HG03520 (cell line): ENCODE data around the gene CCL15.
"Not testable (repeated sequence)": the region's sequence is repeated elsewhere in the genome, so short reads cannot be mapped to it uniquely, and the experiment has no call there.

ENCODE experiments used
- ATAC-seq: cut with Tn5 transposase; IDR thresholded peaks from one replicate; pipeline ENCODE4 v1.9.1; 2021; ENCODE audit warnings: mild to moderate bottlenecking, moderate library complexity; ENCODE audit not compliant: unreplicated experiment

Gene CCL15, protein sequence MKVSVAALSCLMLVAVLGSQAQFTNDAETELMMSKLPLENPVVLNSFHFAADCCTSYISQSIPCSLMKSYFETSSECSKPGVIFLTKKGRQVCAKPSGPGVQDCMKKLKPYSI

DNA sequence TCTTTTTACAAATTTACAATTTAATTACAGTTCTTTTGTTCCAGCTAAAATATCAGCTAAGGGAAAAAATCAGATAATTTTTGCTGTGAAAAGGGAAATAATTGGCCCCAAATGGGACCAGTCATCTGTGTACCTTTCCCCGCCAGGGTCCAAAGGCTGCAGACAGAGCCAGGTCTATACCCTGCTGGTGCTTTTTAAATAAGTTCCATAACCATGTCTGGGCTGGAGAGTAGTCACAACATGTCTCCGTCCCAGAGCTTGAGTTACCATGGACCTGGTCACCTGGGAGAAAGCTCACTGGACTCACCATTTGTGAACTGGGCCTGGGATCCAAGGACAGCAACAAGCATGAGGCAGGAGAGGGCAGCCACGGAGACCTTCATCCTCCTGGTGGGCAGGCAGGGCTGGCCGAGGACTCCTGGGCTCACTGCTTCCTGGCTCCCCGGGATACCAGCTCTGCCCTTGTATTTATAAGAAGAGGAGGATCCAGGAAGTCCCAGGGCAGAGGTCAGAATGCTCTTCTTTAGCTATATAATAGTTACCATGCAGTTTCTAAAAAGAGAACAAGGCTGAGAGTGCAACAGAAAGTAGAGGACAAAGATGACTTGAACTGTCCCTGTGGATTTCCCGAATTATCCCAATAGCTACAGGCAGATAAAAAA is at the start of gene CCL15:
CCL15 (minus strand) TSS at position 444 of the 662 bp plus-strand sequence; CDS start at position 383, 61 bp downstream.
- no peak for ATAC-seq

- no peak for ATAC-seq
Observed at GRCh38 chr17:36049643-36050042, 48.3 kb upstream of the CCL15 start.

DNA sequence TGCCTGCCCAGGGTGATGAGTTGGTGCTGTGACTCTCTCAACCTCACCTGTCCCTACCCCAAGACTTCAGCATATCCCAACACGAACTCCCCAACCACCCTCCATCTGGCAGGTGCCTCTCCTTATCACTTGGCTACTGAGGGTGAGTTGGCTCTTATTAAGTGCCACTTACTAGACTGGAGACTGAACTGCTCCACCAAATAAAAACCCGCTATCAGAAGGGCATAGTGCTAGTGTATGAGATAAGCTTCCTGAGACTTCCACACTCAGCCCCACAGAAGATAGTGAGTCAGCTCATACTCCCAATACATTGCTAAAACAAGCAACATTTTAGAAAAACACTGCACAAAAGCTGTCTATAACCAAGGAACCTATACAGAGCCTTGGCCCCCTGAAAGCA is 46.7 kb upstream of the CCL15 start:
- no peak for ATAC-seq

DNA sequence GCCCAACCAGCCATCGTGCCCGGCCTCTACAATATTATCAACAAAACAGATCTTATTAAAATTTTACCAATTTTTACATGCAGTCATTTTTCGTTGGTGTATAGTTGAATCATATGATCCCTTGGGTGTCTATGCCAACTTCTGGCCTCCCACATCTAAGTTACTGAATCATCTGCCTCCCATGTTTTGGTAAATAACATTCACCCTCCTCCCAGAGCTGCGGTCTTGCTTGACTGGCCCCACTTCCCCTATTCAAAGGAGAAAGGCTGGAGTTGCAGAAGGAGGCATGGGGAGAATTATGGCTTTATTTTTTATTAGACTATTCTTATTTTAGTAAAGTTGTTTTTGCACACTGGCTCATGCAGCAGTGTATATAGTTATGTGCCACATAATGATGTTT is 34.9 kb upstream of the CCL15 start:
- no peak for ATAC-seq

GRCh38 chr17:36034127-36034526 is 32.8 kb upstream of the CCL15 start:
- ATAC-seq = no peak

DNA sequence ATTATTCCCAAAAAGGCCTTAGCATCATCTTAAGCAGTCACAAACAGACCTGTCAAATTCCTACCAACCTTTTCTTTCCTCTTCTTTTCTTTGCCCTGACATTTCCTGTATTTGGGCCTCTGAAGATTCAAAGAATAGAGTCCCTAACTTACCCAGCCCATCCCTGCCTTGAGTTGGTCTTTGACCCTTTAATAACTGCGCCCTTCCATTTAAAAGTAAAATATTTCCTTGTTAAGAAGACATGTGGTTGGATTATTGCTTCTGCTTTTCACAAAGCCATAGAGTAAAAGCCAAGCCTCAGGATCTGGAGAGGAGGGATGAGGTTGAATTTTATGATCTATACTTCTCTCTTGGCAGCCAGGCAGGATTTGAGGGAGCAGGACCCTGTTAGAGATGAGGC is 29.6 kb upstream of the CCL15 start:
- ATAC-seq = no peak

- ATAC-seq = no peak
Observed at GRCh38 chr17:36027761-36028160, 26.4 kb upstream of the CCL15 start.

- no peak for ATAC-seq
Observed at GRCh38 chr17:36024106-36024869, 22.9 kb upstream of the CCL15 start.

DNA sequence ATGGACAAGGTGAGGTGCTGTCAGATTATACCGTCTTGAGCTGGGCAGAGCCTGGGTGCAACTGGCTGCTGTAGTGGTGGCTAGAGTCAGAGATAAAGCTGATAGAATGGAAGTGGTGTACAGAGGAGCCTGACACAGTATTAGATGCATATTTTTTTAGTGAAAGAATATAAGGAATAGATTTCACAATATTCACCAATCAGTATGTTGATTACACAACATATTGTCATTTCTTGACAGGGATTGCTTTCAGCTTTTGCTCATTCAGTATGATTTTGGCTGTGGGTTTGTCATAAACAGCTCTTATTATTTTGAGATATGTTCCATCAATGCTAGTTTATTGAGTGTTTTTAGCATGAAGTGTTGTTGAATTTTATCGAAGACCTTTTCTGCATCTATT is 18.1 kb upstream of the CCL15 start:
- no peak for ATAC-seq

DNA sequence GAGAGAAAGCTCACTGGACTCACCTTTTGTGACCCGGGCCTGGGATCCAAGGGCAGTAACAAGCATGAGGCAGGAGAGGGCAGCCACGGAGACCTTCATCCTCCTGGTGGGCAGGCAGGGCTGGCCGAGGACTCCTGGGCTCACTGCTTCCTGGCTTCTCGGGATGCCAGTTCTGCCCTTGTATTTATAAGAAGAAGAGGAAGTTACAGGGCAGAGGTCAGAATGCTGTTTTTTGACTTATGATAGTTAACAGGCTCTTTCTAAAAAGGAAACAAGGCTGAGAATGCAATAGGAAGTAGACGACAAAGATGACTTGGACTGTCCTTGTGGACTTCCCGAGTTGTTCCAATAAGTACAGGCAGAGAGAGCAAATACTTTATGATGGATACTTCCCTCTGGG is 16.4 kb upstream of the CCL15 start, which contains the start of gene CCL23:
CCL23 (minus strand) TSS at position 174 of the 400 bp plus-strand sequence; CDS start at position 99, 75 bp downstream.
- no peak for ATAC-seq

- no peak for ATAC-seq
Observed at GRCh38 chr17:36016555-36016954, 15.2 kb upstream of the CCL15 start.

GRCh38 chr17:36015895-36016294 is 14.5 kb upstream of the CCL15 start:
- not testable (repeated sequence) for ATAC-seq

- ATAC-seq = no peak
Observed at GRCh38 chr17:36014946-36015345, 13.6 kb upstream of the CCL15 start.

GRCh38 chr17:36011201-36011600 is 9.8 kb upstream of the CCL15 start:
- ATAC-seq = no peak

DNA sequence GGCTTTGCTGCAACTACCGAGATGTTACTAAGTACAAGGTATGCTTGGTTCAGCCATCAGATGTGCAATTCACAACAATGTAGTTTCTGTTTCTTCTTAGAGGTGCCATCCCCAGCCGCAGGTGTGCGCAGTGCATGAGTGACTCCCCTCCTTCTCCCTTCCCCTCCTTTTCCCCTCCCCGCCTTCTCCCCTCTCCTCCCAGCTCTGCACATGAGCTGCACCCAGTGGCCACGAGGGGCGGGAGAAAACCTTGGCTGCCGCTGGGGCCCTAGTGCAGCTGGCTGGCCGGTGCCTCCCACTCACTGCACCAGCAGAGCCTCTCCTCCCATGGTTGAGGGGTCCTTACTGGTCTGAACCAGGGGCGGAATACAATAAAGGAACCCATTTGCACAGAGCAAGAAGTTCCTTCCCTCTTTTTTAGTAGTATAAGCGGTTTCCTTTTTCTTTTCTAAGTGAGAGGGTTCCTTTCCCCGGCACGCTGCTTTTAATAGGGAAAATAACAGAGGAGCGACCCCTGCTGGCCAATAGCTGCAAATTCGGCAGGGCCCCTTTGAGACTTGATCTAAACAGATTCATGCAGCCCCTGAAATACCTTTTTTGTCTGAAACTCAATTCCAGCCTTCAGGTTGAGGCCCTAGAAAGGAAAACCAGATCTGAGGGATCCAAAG is 7.8 kb upstream of the CCL15 start:
- ATAC-seq = no peak

DNA sequence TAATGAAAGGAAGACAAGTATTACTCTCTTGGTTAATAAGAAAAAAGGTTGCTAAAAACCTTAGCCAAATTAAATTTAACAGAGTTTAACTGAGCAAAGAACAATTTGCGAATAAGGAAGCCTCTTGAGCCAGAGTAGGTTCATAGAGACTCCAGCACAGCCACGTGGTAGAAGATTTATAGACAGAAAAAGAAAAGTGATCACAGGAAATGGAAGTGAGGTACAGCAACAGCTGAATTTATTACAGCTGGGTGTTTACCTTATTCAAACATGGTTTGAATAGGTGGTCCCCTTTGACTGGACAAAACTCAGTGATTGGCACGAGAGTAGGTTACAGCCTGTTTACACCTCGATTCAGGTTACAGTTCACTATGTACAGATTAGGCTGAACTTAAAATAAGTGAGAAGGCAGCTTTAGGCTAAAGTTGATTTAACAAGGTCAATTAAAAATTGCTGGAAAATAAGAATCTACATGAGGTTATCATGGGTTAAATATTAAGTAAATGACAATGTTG is 3.3 kb upstream of the CCL15 start:
- ATAC-seq = no peak

DNA sequence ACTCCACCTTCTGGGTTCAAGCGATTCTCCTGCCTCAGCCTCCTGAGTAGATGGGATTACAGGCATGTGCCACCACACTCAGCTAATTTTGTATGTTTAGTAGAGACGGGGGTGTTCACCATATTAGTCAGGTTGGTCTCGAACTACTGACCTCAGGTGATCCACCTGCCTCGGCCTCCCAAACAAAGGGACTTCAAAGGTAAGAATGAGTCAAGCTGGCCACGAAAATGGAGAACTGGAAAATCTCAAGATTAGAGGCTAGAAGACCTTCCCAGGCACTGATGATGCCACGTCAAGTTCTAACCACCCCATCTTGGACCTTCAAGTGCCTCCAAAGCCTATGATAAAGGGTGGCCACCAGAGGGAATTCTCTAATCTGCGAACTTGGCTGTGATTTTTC is 1.3 kb upstream of the CCL15 start:
- no peak for ATAC-seq

GRCh38 chr17:36001862-36002603 is 680 bp upstream of the CCL15 start:
- no peak for ATAC-seq

DNA sequence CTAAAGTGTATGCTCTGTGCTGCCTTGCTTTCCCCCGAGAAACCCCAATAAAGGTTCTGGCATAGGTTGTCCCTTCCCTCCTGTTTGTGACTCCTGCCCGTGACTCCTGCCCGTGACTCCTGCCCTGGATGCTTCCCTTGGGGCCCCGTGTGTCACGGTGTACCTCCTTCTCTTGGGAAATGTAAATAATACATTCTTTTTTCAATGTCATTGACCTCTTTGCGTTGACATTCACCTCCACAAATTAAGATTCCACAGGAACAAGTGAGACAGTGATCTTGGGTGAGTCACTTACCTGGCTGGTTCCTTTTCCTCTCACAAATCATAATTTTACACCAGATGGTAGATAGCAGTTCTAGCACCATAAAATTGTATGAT is 632 bp downstream of the CCL15 start:
- no peak for ATAC-seq

DNA sequence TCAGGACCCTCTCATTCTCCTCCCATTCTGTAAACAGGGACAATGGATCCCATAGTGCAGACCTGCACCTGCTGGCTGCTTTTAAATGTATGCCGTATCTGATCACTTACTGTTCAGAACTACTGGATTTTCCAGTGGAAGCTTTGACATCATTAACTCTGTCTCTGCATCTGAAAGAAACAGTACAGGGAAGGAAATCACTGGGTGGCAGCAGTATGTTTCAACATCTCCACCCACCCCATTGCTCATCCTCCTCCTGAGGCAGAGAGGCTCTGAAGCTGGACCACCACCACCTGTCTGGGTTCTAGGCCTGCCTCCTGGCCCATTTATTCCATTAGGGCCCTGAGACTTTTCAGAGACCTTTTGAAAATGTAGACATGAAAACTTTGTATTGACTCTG is 2.6 kb downstream of the CCL15 start:
- ATAC-seq = no peak
